Measurements from ENCODE around the gene COPS4. TPM values are rescaled to one million over a fixed set of nuclear protein-coding genes. Genes with fewer than 3 reads are reported as not detected.
"Not testable (repeated sequence)": the region's sequence is repeated elsewhere in the genome, so short reads cannot be mapped to it uniquely, and the experiment has no call there.

COPS4 gene
- total RNA-seq, 4 donors from 2014 or later = 6.7 to 81.8 (median 32.3) TPM

- Histone ChIP-seq H3K27ac (no peak overlapping the region), H3K9me3 (peaks cover 4 to 8% of the 10 kb centered on the region in 2 donors), H3K4me1 (no peaks in the 10 kb centered on the region), H3K4me3 (no peak overlapping the region), H3K27me3 (no peaks in the 10 kb centered on the region), H3K36me3 (no peaks in the 10 kb centered on the region)
- no peak for DNase-seq
- TF ChIP-seq EP300 (IDR thresholded peaks at IDR 0.05; ENCODE audit: low read depth) = no peak
- TF ChIP-seq POLR2AphosphoS5 (IDR thresholded peaks at IDR 0.05) = no peak
- TF ChIP-seq POLR2A (IDR thresholded peaks at IDR 0.05) = no peak
- TF ChIP-seq CTCF (IDR thresholded peaks at IDR 0.05) = no peak
- in situ Hi-C loops (cut with MboI; ENCODE audit: low pct_ligation_motif_present in 1 of 4, low pct_unique_long_range_greater_than_20kb in 1 of 4, low sequenced_read_pairs in 3 of 4) (loop anchor here in 1 of 4 donors (10.0 kb wide), 1 partner anchor 125 kb away; the partner anchor contains the start of gene SEC31A), intact Hi-C loops (cut with DNase I; ENCODE audit: low total_unique reads) (no loop called here)
- 68 to 85% methylated on average over 3 of the region's 3 CpGs for WGBS, 2 donors (ENCODE audit: low coverage in 1 of 2)
Measured at GRCh38 chr4:83019794-83020494, 15.0 kb upstream of the COPS4 start.

- Histone ChIP-seq H3K27ac (no peak overlapping the region), H3K4me3 (no peak overlapping the region), H3K36me3 (no peaks in the 10 kb centered on the region), H3K9me3 (peaks cover 10 to 12% of the 10 kb centered on the region in 2 donors), H3K4me1 (no peaks in the 10 kb centered on the region), H3K27me3 (no peaks in the 10 kb centered on the region)
- in situ Hi-C loops (cut with MboI; ENCODE audit: low pct_ligation_motif_present in 1 of 4, low pct_unique_long_range_greater_than_20kb in 1 of 4, low sequenced_read_pairs in 3 of 4) = no loop called here
- intact Hi-C loops (cut with DNase I; ENCODE audit: low total_unique reads) = no loop called here
- TF ChIP-seq POLR2AphosphoS5 (IDR thresholded peaks at IDR 0.05) (no peak), POLR2A (IDR thresholded peaks at IDR 0.05) (no peak), CTCF (IDR thresholded peaks at IDR 0.05) (no peak), EP300 (IDR thresholded peaks at IDR 0.05; ENCODE audit: low read depth) (no peak)
- 55 to 81% methylated on average over 1 to 2 of the region's 2 CpGs for WGBS, 2 donors (ENCODE audit: low coverage in 1 of 2)
- DNase-seq = no peak
Measured at GRCh38 chr4:83022724-83023450, 12.1 kb upstream of the COPS4 start.

GRCh38 chr4:83023599-83023998, 11.4 kb upstream of the COPS4 start:
- H3K4me3 ChIP-seq; intact Hi-C loops (cut with DNase I; ENCODE audit: low total_unique reads); H3K4me1 ChIP-seq; H3K27me3 ChIP-seq; H3K27ac ChIP-seq; H3K36me3 ChIP-seq; in situ Hi-C loops (cut with MboI; ENCODE audit: low pct_ligation_motif_present in 1 of 4, low pct_unique_long_range_greater_than_20kb in 1 of 4, low sequenced_read_pairs in 3 of 4); DNase-seq: not testable (repeated sequence)
- 81 to 83% methylated on average over 1 of the region's 1 CpG for WGBS, 2 donors (ENCODE audit: low coverage in 1 of 2)
- peaks cover 10 to 12% of the 10 kb centered on the region in 2 donors for H3K9me3 ChIP-seq

GRCh38 chr4:83024233-83024632, 10.8 kb upstream of the COPS4 start:
- Histone ChIP-seq H3K27ac (no peak overlapping the region), H3K36me3 (no peaks in the 10 kb centered on the region), H3K4me1 (no peaks in the 10 kb centered on the region), H3K4me3 (no peak overlapping the region), H3K27me3 (no peaks in the 10 kb centered on the region), H3K9me3 (peaks cover 10 to 12% of the 10 kb centered on the region in 2 donors)
- TF ChIP-seq CTCF (IDR thresholded peaks at IDR 0.05) (no peak), EP300 (IDR thresholded peaks at IDR 0.05; ENCODE audit: low read depth) (no peak), POLR2AphosphoS5 (IDR thresholded peaks at IDR 0.05) (no peak), POLR2A (IDR thresholded peaks at IDR 0.05) (no peak)
- WGBS, 2 donors (ENCODE audit: low coverage in 1 of 2) = 88% methylated on average over 2 of the region's 2 CpGs; no CpG with 5 or more reads in 1 of the 2 donors
- intact Hi-C loops (cut with DNase I; ENCODE audit: low total_unique reads) (no loop called here), in situ Hi-C loops (cut with MboI; ENCODE audit: low pct_ligation_motif_present in 1 of 4, low pct_unique_long_range_greater_than_20kb in 1 of 4, low sequenced_read_pairs in 3 of 4) (no loop called here)
- no peak for DNase-seq

Measured in transverse colon (tissue), 4 donors.